GM12878 (cell line): Measurements from ENCODE around the gene PPIL3. TPM values are rescaled to one million over a fixed set of nuclear protein-coding genes. Genes with fewer than 3 reads are reported as not detected.

ENCODE experiments used
- FOS ChIP-seq: IDR thresholded peaks from 3 replicates; pipeline ENCODE4 v1.6.1; 2011; ENCODE audit warnings: borderline replicate concordance; ENCODE audit not compliant: insufficient read length; ENCODE audit errors: extremely low read depth
- FOXM1 ChIP-seq: IDR thresholded peaks from 2 replicates; pipeline ENCODE4 v1.6.1; 2012; ENCODE audit warnings: low read depth, mild to moderate bottlenecking, inconsistent platforms, low read length, moderate library complexity
- KAT2A ChIP-seq: conservative IDR thresholded peaks from 2 replicates; pipeline ENCODE4 v1.6.1; 2011; ENCODE audit warnings: low read depth, low read length; ENCODE audit not compliant: control insufficient read depth
- KDM1A ChIP-seq: fragments of 200-600 bp; sonication (generic); IDR thresholded peaks from 2 replicates; pipeline ENCODE4 v1.6.1; 2016; ENCODE audit warnings: borderline replicate concordance
- MYC ChIP-seq: IDR thresholded peaks from 2 replicates; pipeline ENCODE4 v1.6.1; 2011; ENCODE audit warnings: mild to moderate bottlenecking, low read length, moderate library complexity, inconsistent platforms; ENCODE audit not compliant: insufficient read depth, insufficient replicate concordance, insufficient read length, severe bottlenecking
- NR2C2 ChIP-seq: IDR thresholded peaks from 2 replicates; pipeline ENCODE4 v1.6.1; 2011; ENCODE audit warnings: borderline replicate concordance, low read depth; ENCODE audit not compliant: control insufficient read depth, insufficient read length
- NRF1 ChIP-seq: conservative IDR thresholded peaks from 2 replicates; pipeline ENCODE4 v1.6.1; 2011; ENCODE audit warnings: mild to moderate bottlenecking, low read depth, low read length, improper control_type of control experiment
- POLR2AphosphoS5 ChIP-seq: IDR thresholded peaks from 2 replicates; pipeline ENCODE4 v1.6.1; 2011; ENCODE audit warnings: mild to moderate bottlenecking, low read length, inconsistent platforms
- RAD21 ChIP-seq: IDR thresholded peaks from 2 replicates; pipeline ENCODE4 v1.6.1; 2011; ENCODE audit warnings: mild to moderate bottlenecking, low read depth, low read length, moderate library complexity; ENCODE audit not compliant: insufficient read depth
- SUPT20H ChIP-seq: IDR thresholded peaks from 2 replicates; pipeline ENCODE4 v1.6.1; 2011; ENCODE audit warnings: low read depth, mild to moderate bottlenecking, low read length, moderate library complexity, borderline replicate concordance; ENCODE audit not compliant: control insufficient read depth
- ZNF24 ChIP-seq: fragments of 450-650 bp; IDR thresholded peaks from 2 replicates; pipeline ENCODE4 v1.6.1; 2017; ENCODE audit warnings: antibody characterized with exemption, mild to moderate bottlenecking
- polyA plus RNA-seq, 11 experiments: library from polyadenylated mRNA; depleted of rRNA in 4 of 11; unstranded in 6 of 11; stranded (reverse) in 5 of 11; fragments of >200 nt; fragmentation: Nextera tagmentation in 4 of 11; fragmentation: Illumina TruSeq in 1 of 11; extraction: Ambion mirVana in 4 of 11; extraction: Trizol in 1 of 11; gene quantifications; 1 replicate in 1 of 11; 2 replicates in 10 of 11; pipeline versions ENCODE4 v1.2.1 to v1.2.3, GENCODE V29; 2011 to 2016; ENCODE audit warnings: inconsistent platforms in 2 of 11, missing spikeins in 2 of 11, low read depth in 1 of 11
- total RNA-seq, 4 experiments: library from RNA; depleted of rRNA in 3 of 4; stranded (reverse); fragments of >200 nt in 3 of 4; fragmentation: Illumina TruSeq in 1 of 4; extraction: Trizol in 1 of 4; gene quantifications; 2 replicates each; pipeline versions ENCODE4 v1.2.1 to v1.2.3, GENCODE V29; 2013 to 2021
- TF ChIP-seq, protein P1 (sequence below): fragments of 450-650 bp; IDR thresholded peaks from 2 replicates; pipeline ENCODE4 v1.6.1; 2018; ENCODE audit warnings: borderline replicate concordance, mild to moderate bottlenecking; ENCODE audit not compliant: partially characterized antibody
- TF ChIP-seq, protein P2 (sequence below): fragments of 450-650 bp; IDR thresholded peaks from 2 replicates; pipeline ENCODE4 v1.6.1; 2016; ENCODE audit warnings: mild to moderate bottlenecking
- TF ChIP-seq, protein P3 (sequence below): IDR thresholded peaks from 2 replicates; pipeline ENCODE4 v1.6.1; 2011; ENCODE audit warnings: borderline replicate concordance, low read depth, mild to moderate bottlenecking, moderate library complexity, mixed read lengths, low read length; ENCODE audit not compliant: insufficient read depth; ENCODE audit errors: extremely low read length

The PPIL3 gene
- total and polyA plus RNA-seq, 10 of the 15 experiments (the other 5 are each of a cell fraction or from before 2014, with no cell fraction given): 33.8 to 176 (median 59.1) TPM

DNA sequence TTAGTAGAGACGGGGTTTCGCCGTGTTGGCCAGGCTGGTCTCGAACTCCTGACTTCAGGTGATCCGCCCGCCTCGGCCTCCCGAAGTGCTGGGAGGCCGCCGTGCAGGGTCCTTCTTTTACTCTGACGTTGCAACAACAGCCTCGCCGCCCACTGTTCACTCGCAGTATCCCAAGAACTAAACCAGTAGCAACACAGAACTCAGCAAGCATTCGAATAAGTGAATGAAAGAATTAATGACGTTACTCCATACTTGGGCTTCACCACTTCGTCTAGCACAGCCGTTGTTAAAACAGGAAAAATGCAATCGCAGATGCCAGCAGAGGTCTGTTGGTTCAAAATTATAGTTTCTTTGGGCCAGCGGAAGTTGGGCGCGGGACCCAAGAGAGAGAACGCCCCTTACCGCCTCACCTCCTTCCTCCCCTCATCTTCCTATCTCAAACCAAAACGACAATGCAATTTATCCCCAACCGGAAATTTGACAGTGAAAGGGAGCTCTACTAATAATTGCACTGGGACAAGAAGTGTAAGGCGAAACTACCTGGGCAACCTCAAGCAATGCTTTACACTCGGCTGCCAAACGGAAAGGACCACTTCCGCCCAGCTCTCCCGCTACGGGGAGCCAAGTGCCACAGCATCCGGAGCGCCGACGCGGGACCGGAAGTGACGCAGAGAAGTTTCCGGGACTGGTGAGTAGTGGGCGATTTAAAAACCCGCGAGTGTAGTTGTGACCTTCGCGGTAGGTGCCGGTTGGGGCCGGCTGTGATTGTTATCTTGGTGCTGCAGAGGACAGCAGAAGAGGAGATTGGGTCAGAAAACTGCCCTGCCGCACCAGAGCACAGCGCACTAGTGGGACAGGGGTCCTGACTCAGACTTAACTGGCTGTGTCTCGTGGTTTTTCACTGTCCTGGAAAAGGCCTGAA, at the start of gene PPIL3, which contains the start of gene NIF3L1 (continued):
- TF ChIP-seq FOXM1 (no peak), KAT2A (no peak), POLR2AphosphoS5 (peak; percentile 88), RAD21 (no peak), NRF1 (no peak), KDM1A (no peak), SUPT20H (no peak), NR2C2 (no peak), MYC (no peak), ZNF24 (peak; percentile 95), FOS (no peak)
- TF ChIP-seq, protein P1, sequence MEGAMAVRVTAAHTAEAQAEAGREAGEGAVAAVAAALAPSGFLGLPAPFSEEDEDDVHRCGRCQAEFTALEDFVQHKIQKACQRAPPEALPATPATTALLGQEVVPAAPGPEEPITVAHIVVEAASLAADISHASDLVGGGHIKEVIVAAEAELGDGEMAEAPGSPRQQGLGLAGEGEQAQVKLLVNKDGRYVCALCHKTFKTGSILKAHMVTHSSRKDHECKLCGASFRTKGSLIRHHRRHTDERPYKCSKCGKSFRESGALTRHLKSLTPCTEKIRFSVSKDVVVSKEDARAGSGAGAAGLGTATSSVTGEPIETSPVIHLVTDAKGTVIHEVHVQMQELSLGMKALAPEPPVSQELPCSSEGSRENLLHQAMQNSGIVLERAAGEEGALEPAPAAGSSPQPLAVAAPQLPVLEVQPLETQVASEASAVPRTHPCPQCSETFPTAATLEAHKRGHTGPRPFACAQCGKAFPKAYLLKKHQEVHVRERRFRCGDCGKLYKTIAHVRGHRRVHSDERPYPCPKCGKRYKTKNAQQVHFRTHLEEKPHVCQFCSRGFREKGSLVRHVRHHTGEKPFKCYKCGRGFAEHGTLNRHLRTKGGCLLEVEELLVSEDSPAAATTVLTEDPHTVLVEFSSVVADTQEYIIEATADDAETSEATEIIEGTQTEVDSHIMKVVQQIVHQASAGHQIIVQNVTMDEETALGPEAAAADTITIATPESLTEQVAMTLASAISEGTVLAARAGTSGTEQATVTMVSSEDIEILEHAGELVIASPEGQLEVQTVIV: peak; percentile 58
- TF ChIP-seq, protein P2, sequence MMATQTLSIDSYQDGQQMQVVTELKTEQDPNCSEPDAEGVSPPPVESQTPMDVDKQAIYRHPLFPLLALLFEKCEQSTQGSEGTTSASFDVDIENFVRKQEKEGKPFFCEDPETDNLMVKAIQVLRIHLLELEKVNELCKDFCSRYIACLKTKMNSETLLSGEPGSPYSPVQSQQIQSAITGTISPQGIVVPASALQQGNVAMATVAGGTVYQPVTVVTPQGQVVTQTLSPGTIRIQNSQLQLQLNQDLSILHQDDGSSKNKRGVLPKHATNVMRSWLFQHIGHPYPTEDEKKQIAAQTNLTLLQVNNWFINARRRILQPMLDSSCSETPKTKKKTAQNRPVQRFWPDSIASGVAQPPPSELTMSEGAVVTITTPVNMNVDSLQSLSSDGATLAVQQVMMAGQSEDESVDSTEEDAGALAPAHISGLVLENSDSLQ: peak; percentile 61
- TF ChIP-seq, protein P3, sequence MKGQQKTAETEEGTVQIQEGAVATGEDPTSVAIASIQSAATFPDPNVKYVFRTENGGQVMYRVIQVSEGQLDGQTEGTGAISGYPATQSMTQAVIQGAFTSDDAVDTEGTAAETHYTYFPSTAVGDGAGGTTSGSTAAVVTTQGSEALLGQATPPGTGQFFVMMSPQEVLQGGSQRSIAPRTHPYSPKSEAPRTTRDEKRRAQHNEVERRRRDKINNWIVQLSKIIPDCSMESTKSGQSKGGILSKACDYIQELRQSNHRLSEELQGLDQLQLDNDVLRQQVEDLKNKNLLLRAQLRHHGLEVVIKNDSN: no peak
